ENCODE results near the gene GPC5. TPM values are rescaled to one million over a fixed set of nuclear protein-coding genes. Genes with fewer than 3 reads are reported as not detected.

GPC5 gene
- total RNA-seq, 2 donors from 2014 or later, result 0.22 to 0.51 TPM

- no peaks in the 10 kb centered on the region for H3K9me3 Mint-ChIP-seq
- TF ChIP-seq, protein P1, sequence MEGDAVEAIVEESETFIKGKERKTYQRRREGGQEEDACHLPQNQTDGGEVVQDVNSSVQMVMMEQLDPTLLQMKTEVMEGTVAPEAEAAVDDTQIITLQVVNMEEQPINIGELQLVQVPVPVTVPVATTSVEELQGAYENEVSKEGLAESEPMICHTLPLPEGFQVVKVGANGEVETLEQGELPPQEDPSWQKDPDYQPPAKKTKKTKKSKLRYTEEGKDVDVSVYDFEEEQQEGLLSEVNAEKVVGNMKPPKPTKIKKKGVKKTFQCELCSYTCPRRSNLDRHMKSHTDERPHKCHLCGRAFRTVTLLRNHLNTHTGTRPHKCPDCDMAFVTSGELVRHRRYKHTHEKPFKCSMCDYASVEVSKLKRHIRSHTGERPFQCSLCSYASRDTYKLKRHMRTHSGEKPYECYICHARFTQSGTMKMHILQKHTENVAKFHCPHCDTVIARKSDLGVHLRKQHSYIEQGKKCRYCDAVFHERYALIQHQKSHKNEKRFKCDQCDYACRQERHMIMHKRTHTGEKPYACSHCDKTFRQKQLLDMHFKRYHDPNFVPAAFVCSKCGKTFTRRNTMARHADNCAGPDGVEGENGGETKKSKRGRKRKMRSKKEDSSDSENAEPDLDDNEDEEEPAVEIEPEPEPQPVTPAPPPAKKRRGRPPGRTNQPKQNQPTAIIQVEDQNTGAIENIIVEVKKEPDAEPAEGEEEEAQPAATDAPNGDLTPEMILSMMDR (conservative IDR thresholded peaks at IDR 0.05), result no peak
- Histone ChIP-seq H3K27me3 (ENCODE audit: control insufficient read depth, insufficient read depth, low read length, poor library complexity, severe bottlenecking) (no peaks in the 10 kb centered on the region), H3K9me3 (ENCODE audit: control insufficient read depth, low read length) (no peaks in the 10 kb centered on the region), H3K27ac (ENCODE audit: low read depth, low read length) (no peak overlapping the region), H3K9ac (ENCODE audit: extremely low read depth, low read length, poor library complexity, severe bottlenecking) (no peak overlapping the region), H3K36me3 (ENCODE audit: control insufficient read depth, insufficient read depth, low read length) (no peaks in the 10 kb centered on the region), H3K4me1 (ENCODE audit: control insufficient read depth, insufficient read depth, low read length) (no peaks in the 10 kb centered on the region), H3K4me3 (ENCODE audit: low read length) (no peak overlapping the region)
- no peaks in the 10 kb centered on the region for H3K4me1 Mint-ChIP-seq
- no peak for DNase-seq
- 83 to 92% methylated on average over 1 to 4 of the region's 4 CpGs for WGBS, 2 experiments (ENCODE audit: insufficient coverage in 1 of 2, insufficient read length in 1 of 2)
- no peaks in the 10 kb centered on the region for H3K36me3 Mint-ChIP-seq (ENCODE audit: low read depth)
- no peaks in the 10 kb centered on the region for H3K27me3 Mint-ChIP-seq (ENCODE audit: insufficient read depth)
- H3K27ac Mint-ChIP-seq, result no peak overlapping the region
- no peak overlapping the region for H3K4me3 Mint-ChIP-seq
Measured at GRCh38 chr13:92626274-92626673, 1227.9 kb downstream of the GPC5 start.

- Mint-ChIP-seq H3K4me3 (no peak overlapping the region), H3K9me3 (peaks cover 2% of the 10 kb centered on the region), H3K36me3 (ENCODE audit: low read depth) (no peaks in the 10 kb centered on the region), H3K4me1 (no peaks in the 10 kb centered on the region), H3K27ac (no peak overlapping the region), H3K27me3 (ENCODE audit: insufficient read depth) (no peaks in the 10 kb centered on the region)
- Histone ChIP-seq H3K4me3 (ENCODE audit: low read length) (no peak overlapping the region), H3K9me3 (ENCODE audit: control insufficient read depth, low read length) (no peaks in the 10 kb centered on the region), H3K27me3 (ENCODE audit: control insufficient read depth, insufficient read depth, low read length, poor library complexity, severe bottlenecking) (no peaks in the 10 kb centered on the region), H3K36me3 (ENCODE audit: control insufficient read depth, insufficient read depth, low read length) (no peaks in the 10 kb centered on the region), H3K27ac (ENCODE audit: low read depth, low read length) (no peak overlapping the region), H3K9ac (ENCODE audit: extremely low read depth, low read length, poor library complexity, severe bottlenecking) (no peak overlapping the region), H3K4me1 (ENCODE audit: control insufficient read depth, insufficient read depth, low read length) (no peaks in the 10 kb centered on the region)
- WGBS, 2 experiments (ENCODE audit: insufficient coverage in 1 of 2, insufficient read length in 1 of 2), result 73 to 90% methylated on average over 3 to 5 of the region's 5 CpGs
- DNase-seq, result no peak
- TF ChIP-seq, protein P1 (conservative IDR thresholded peaks at IDR 0.05), result no peak
Measured at GRCh38 chr13:92640936-92641335, 1242.5 kb downstream of the GPC5 start.

DNA sequence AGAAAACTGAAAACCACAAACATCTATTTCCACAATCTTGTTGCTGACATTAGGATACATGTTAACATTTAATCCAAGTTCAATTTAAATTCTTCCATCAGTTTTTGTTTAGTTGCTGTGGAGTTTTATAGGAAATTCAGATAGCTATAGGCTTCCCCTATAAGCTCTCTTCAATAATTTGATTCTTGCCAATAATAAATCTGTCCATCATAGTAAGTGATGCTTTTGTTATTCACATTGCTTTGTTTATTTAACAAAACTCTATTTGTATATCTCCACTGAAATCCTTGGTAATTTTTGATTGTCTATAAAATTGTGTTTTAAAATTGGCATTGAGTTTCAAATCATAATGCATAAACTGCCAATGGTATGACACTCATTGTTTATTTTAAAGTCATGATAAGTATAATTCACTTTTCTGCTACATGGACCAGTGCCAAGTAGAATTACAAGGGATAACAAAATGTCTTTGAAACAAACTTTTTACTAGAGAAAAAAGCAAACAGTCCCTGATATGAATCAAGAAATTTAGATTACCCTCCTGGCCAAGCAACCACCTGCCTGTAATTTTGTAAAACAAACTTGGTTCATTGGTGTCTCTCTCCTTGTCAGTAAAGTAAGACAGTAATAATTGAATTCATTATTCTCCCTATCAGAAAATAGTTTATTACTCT, 1250.9 kb downstream of the GPC5 start:
- no peak overlapping the region for H3K27ac ChIP-seq (ENCODE audit: low read depth, low read length)
- Mint-ChIP-seq H3K4me3 (no peak overlapping the region), H3K4me1 (no peaks in the 10 kb centered on the region), H3K27me3 (ENCODE audit: insufficient read depth) (no peaks in the 10 kb centered on the region), H3K36me3 (ENCODE audit: low read depth) (no peaks in the 10 kb centered on the region), H3K9me3 (no peaks in the 10 kb centered on the region), H3K27ac (no peak overlapping the region)
- no peak overlapping the region for H3K4me3 ChIP-seq (ENCODE audit: low read length)
- H3K9ac ChIP-seq (ENCODE audit: extremely low read depth, low read length, poor library complexity, severe bottlenecking), result no peak overlapping the region
- H3K36me3 ChIP-seq (ENCODE audit: control insufficient read depth, insufficient read depth, low read length), result no peaks in the 10 kb centered on the region
- no peaks in the 10 kb centered on the region for H3K9me3 ChIP-seq (ENCODE audit: control insufficient read depth, low read length)
- TF ChIP-seq, protein P1 (conservative IDR thresholded peaks at IDR 0.05), result no peak
- no peak for DNase-seq
- H3K4me1 ChIP-seq (ENCODE audit: control insufficient read depth, insufficient read depth, low read length), result no peaks in the 10 kb centered on the region
- H3K27me3 ChIP-seq (ENCODE audit: control insufficient read depth, insufficient read depth, low read length, poor library complexity, severe bottlenecking), result no peaks in the 10 kb centered on the region
